PC-9 (cell line): ENCODE data around the gene DOCK1.

Experiments
- EZH2 ChIP-seq: fragments of 200-600 bp; sonication (generic); IDR thresholded peaks from 2 replicates; pipeline ENCODE4 v1.8.0; 2017; ENCODE audit warnings: antibody characterized with exemption, low read depth
- TF ChIP-seq, protein P1 (sequence below): fragments of 200-600 bp; sonication (generic); conservative IDR thresholded peaks from 2 replicates; pipeline ENCODE4 v1.6.1; 2017; ENCODE audit warnings: mixed run types, antibody characterized with exemption, mild to moderate bottlenecking, moderate library complexity

DNA sequence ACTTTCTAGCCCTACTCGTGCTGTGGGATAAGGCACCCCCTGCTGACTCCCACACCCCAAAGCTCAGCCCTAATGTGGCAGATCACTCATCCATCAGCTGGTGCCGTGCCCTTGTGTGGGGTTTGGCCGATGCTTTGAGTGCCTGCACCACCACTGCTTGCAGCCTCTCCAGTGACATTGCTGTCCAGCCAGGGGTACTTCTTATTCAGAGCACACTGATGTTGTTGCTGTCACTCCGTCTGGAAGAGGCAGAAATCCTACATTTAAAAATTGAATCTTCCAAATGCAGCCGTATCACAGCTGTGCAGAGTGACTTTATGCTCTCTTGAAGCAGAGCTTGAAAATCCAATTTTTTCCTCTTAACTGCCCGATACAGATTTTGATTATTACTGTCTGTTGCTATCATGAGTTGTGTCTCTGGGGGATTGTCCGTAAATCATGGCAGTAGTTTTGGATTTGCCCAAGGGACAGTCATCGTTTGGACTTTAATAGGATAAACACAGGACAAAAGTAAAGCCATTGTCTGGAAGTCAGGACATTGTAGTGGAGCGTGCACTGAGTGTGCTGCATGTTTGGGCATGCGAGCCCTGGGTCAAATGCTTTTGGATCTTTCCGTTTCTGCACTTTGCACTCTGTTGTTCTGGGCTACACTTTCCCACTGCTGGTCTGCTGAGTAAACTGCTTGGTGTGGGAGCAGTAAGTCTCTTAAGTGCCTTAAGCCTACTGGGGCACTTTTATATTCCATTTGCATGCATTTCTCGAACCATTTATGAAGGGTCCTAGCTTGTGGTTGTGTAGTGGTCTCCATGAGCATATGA lies 128.2 kb downstream of the DOCK1 start:
- TF ChIP-seq, protein P1, sequence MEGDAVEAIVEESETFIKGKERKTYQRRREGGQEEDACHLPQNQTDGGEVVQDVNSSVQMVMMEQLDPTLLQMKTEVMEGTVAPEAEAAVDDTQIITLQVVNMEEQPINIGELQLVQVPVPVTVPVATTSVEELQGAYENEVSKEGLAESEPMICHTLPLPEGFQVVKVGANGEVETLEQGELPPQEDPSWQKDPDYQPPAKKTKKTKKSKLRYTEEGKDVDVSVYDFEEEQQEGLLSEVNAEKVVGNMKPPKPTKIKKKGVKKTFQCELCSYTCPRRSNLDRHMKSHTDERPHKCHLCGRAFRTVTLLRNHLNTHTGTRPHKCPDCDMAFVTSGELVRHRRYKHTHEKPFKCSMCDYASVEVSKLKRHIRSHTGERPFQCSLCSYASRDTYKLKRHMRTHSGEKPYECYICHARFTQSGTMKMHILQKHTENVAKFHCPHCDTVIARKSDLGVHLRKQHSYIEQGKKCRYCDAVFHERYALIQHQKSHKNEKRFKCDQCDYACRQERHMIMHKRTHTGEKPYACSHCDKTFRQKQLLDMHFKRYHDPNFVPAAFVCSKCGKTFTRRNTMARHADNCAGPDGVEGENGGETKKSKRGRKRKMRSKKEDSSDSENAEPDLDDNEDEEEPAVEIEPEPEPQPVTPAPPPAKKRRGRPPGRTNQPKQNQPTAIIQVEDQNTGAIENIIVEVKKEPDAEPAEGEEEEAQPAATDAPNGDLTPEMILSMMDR = no peak
- no peak for TF ChIP-seq EZH2
